DND-41 (cell line): ENCODE data around the gene STK11.

Source experiments
- ATAC-seq: fragments of 200-7000 bp; cut with Tn5 transposase; 3 replicates; pipeline ENCODE4 v1.9.1; 2021; ENCODE audit warnings: low read depth; ENCODE audit not compliant: insufficient read depth
- DNase-seq: peaks from one replicate; pipeline ENCODE4 v3.0.0-alpha.2; 2020
- H2AFZ ChIP-seq: 2 replicates; pipeline ENCODE4 v1.6.0; 2012; ENCODE audit warnings: low read depth, low read length
- H3K27ac ChIP-seq: 2 replicates; pipeline ENCODE4 v1.5.1; 2012; ENCODE audit warnings: low read length, inconsistent platforms
- H3K27me3 ChIP-seq: fragments of 200-600 bp; sonication (generic); 2 replicates; pipeline ENCODE4 v1.6.0; 2012; ENCODE audit warnings: low read length, mild to moderate bottlenecking, inconsistent platforms; ENCODE audit not compliant: insufficient read depth, poor library complexity
- H3K36me3 ChIP-seq: 2 replicates; pipeline ENCODE4 v1.5.1; 2012; ENCODE audit warnings: low read length, inconsistent platforms; ENCODE audit not compliant: insufficient read depth
- H3K4me1 ChIP-seq: 2 replicates; pipeline ENCODE4 v1.5.1; 2012; ENCODE audit warnings: mild to moderate bottlenecking, low read length; ENCODE audit not compliant: insufficient read depth
- H3K4me2 ChIP-seq: 2 replicates; pipeline ENCODE4 v1.6.0; 2012; ENCODE audit warnings: mild to moderate bottlenecking, moderate library complexity, low read length, inconsistent platforms; ENCODE audit not compliant: insufficient read depth
- H3K4me3 ChIP-seq, 2 experiments: fragments of 200-600 bp in 1 of 2; shearing (Covaris generic) in 1 of 2; 2 replicates each; pipeline ENCODE4 v1.5.1; 2012 to 2016; ENCODE audit warnings: inconsistent platforms in 2 of 2, low read length in 2 of 2, mild to moderate bottlenecking in 2 of 2, low read depth in 1 of 2, moderate library complexity in 1 of 2
- H3K79me2 ChIP-seq: 2 replicates; pipeline ENCODE4 v1.6.0; 2012; ENCODE audit warnings: low read length, inconsistent platforms; ENCODE audit not compliant: insufficient read depth
- H3K9ac ChIP-seq: 2 replicates; pipeline ENCODE4 v1.6.0; 2012; ENCODE audit warnings: low read depth, mild to moderate bottlenecking, inconsistent platforms, low read length, moderate library complexity
- H3K9me3 ChIP-seq: 2 replicates; pipeline ENCODE4 v1.5.1; 2012; ENCODE audit warnings: low read length, moderate library complexity, mild to moderate bottlenecking, inconsistent platforms; ENCODE audit not compliant: insufficient read depth, severe bottlenecking
- H4K20me1 ChIP-seq: 2 replicates; pipeline ENCODE4 v1.6.0; 2012; ENCODE audit warnings: low read length; ENCODE audit not compliant: insufficient read depth
- CTCF ChIP-seq: IDR thresholded peaks from 2 replicates; pipeline ENCODE4 v1.5.1; 2012; ENCODE audit warnings: borderline replicate concordance, low read length, moderate library complexity, mild to moderate bottlenecking; ENCODE audit not compliant: poor library complexity, severe bottlenecking; ENCODE audit errors: extremely low read depth
- EZH2 ChIP-seq: IDR thresholded peaks from 3 replicates; pipeline ENCODE4 v1.6.1; 2012; ENCODE audit warnings: borderline replicate concordance, low read depth, mild to moderate bottlenecking, moderate library complexity, low read length, inconsistent platforms; ENCODE audit not compliant: severe bottlenecking

STK11 gene

GRCh38 chr19:1232652-1233072 is 27.1 kb downstream of the STK11 start:
- Histone ChIP-seq H3K9me3 (no peaks in the 10 kb centered on the region), H2AFZ (no peak overlapping the region), H3K36me3 (peaks cover under 1% of the 10 kb centered on the region; the same call in 1 of the 2 replicates), H4K20me1 (no peaks in the 10 kb centered on the region), H3K27me3 (peaks cover 6% of the 10 kb centered on the region), H3K79me2 (no peaks in the 10 kb centered on the region), H3K27ac (no peak overlapping the region), H3K4me2 (no peak overlapping the region), H3K9ac (no peak overlapping the region), H3K4me3 (no peak overlapping the region), H3K4me1 (peaks cover 9% of the 10 kb centered on the region)
- DNase-seq (no peak), ATAC-seq (no peak)
- TF ChIP-seq EZH2 (no peak), CTCF (no peak)

GRCh38 chr19:1233115-1233667 is 27.6 kb downstream of the STK11 start:
- Histone ChIP-seq H3K9ac (no peak overlapping the region), H3K27ac (no peak overlapping the region), H2AFZ (no peak overlapping the region), H4K20me1 (no peaks in the 10 kb centered on the region), H3K36me3 (no peaks in the 10 kb centered on the region), H3K27me3 (peaks cover 6% of the 10 kb centered on the region), H3K4me3 (no peak overlapping the region), H3K4me1 (peaks cover 12% of the 10 kb centered on the region), H3K9me3 (no peaks in the 10 kb centered on the region), H3K4me2 (no peak overlapping the region), H3K79me2 (no peaks in the 10 kb centered on the region)
- TF ChIP-seq EZH2, result no peak
- no peak for TF ChIP-seq CTCF
- ATAC-seq (no peak), DNase-seq (no peak)

- Histone ChIP-seq H4K20me1 (no peaks in the 10 kb centered on the region), H3K27ac (no peak overlapping the region), H3K79me2 (no peaks in the 10 kb centered on the region), H3K9ac (no peak overlapping the region), H2AFZ (no peak overlapping the region), H3K36me3 (no peaks in the 10 kb centered on the region), H3K27me3 (peaks cover 6% of the 10 kb centered on the region), H3K4me3 (no peak overlapping the region), H3K4me1 (peaks cover 16% of the 10 kb centered on the region), H3K9me3 (no peaks in the 10 kb centered on the region), H3K4me2 (no peak overlapping the region)
- TF ChIP-seq EZH2, result no peak
- TF ChIP-seq CTCF, result no peak
- DNase-seq (no peak), ATAC-seq (no peak)
These were observed 28.7 kb downstream of the STK11 start for GRCh38 chr19:1234051-1234954.
